ENCODE measurements around the gene GORASP2.

The GORASP2 gene

GRCh38 chr2:171008550-171009205, 79.6 kb downstream of the GORASP2 start:
- no peak for DNase-seq

GRCh38 chr2:171009386-171009785, 80.3 kb downstream of the GORASP2 start:
- DNase-seq: no peak

- DNase-seq: no peak
Measured at GRCh38 chr2:171013851-171014250, 84.8 kb downstream of the GORASP2 start.

DNA sequence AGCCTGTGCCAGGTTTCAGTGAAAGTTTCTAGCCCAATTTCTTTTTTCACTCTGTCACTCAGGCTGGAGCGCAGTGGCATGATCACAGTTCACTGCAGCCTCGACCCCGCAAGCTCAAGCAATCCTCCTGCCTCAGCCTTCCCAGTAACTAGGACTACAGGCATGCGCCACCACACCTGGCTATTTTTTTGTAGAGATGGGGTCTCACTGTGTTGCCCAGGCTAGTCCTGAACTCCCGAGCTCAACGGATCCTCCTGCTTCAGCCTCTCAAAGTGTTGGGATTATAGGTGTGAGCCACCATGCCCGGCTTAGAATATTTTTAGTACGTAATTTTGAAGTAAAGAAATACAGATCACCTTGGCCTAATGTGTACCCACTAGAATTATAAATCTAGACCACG, 87.1 kb downstream of the GORASP2 start:
- DNase-seq: no peak

Data from T1000 (cell line).